ENCODE data around the gene KIZ.

DNA sequence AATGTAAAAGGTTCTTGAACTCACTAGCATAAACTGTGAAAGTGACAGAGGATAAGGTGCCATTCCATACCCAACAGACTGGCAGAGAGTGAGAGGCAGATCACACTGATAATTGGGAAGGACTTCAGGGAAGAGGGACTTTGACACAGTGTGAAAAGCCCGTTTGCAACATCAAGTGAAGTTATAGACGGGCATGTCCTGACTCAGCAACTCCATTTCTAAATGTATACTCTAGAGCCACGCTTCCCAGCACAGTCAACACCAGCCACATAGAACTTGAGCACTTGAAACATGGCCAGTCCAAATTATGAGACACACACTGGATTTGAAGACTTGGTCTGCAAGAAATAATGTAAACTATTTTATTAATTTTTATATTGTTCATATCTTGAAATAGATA lies 131.3 kb downstream of the KIZ start:
- TF ChIP-seq, protein P1, sequence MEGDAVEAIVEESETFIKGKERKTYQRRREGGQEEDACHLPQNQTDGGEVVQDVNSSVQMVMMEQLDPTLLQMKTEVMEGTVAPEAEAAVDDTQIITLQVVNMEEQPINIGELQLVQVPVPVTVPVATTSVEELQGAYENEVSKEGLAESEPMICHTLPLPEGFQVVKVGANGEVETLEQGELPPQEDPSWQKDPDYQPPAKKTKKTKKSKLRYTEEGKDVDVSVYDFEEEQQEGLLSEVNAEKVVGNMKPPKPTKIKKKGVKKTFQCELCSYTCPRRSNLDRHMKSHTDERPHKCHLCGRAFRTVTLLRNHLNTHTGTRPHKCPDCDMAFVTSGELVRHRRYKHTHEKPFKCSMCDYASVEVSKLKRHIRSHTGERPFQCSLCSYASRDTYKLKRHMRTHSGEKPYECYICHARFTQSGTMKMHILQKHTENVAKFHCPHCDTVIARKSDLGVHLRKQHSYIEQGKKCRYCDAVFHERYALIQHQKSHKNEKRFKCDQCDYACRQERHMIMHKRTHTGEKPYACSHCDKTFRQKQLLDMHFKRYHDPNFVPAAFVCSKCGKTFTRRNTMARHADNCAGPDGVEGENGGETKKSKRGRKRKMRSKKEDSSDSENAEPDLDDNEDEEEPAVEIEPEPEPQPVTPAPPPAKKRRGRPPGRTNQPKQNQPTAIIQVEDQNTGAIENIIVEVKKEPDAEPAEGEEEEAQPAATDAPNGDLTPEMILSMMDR (conservative IDR thresholded peaks at IDR 0.05; ENCODE audit: low read depth, low read length), result no peak
- TF ChIP-seq EZH2 (IDR thresholded peaks at IDR 0.05; ENCODE audit: borderline replicate concordance, low read depth, low read length, poor library complexity, severe bottlenecking), result no peak

Measured in A673 (cell line).